Measurements from ENCODE around the gene THADA.

Gene THADA

DNA sequence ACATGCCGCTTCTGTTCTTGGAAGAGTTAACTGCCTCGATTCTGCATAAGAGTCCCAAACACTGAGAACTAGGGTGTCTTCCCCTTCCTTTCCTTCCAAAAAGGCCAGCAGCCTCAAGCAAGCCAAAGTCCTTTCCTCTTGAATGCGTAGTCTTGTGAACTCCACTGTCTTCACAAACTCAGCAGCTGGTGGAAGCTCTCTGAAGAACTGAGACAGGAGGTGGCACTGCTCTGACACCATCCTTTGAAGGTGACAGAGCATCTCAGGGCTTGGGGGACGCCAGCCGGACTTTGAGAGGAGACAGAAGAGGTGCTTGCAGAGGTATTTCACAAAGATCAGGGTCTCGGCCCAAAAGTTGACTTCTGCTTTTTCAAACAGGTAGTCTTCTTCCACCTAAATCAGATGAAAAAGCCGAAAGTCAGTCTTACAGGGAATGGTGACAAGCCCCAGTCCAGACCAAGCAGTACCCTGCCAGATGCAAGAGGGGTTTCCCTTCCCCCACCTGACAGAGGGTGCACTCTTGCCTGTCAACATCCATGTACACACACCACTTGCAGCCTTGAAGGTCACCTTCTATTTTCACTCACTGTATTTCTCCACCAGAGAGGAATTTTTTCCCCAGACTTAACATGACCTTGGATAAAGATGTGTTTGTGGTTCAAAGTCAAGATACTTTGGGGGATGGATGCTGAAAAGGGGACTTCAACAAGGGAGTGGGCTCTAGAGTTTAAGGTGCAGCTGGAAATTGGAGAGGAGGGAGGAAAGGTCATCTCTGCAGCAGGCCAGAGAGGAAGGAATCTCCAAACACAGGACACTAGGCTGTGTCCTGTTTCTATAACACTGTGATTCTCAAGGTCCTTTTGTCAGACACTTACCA lies 364.6 kb downstream of the THADA start:
- DNase-seq: no peak

DNA sequence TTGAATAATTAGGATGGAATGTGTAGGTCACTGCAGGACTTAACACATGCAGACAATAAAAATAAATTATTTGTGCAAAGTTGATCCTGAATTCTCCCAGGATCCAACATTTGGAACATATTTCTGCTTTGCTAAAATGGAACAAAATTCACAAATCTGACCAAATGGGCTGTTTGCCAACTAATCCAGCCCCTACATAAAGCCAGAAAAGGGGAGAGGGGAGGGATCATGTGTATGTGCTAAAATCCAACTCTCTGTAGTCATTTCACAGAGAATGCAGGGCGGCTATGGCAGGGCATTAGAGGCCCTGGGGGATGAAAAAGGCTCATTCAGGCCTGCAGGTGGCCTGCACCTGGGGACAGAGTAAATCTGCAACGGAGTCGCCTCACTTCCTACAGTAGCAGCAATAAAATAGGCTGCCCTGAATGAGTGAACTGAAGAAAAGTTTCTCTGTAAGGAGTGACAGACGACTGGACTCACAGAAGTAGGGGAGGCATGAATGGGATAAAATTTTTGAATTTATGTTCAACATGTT lies 365.4 kb downstream of the THADA start:
- no peak for DNase-seq

GRCh38 chr2:43228756-43229659 lies 366.8 kb downstream of the THADA start:
- DNase-seq: no peak

DNA sequence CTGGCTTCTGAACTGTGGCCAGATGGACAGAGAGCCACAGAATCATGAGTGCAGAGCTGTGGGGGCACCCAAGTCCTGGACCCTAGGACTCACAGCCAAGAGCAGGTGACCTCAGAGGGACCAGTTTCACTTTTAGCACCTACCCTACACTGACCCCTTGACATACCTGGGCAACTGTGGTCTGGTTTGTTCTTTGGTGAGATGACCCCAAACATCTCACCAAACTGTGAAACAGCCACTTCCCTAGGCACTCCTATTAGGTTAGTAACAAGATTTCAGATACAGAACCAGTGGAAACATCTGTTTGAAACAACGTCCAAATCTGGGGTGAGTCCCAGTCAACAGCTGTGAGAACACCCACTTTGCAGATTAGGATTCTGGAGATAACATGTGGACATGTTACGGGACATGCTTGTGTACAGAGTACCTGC lies 367.5 kb downstream of the THADA start:
- DNase-seq: no peak

GRCh38 chr2:43227830-43228281 lies 368.0 kb downstream of the THADA start:
- DNase-seq: no peak

GRCh38 chr2:43226955-43227829 lies 368.6 kb downstream of the THADA start:
- no peak for DNase-seq

DNA sequence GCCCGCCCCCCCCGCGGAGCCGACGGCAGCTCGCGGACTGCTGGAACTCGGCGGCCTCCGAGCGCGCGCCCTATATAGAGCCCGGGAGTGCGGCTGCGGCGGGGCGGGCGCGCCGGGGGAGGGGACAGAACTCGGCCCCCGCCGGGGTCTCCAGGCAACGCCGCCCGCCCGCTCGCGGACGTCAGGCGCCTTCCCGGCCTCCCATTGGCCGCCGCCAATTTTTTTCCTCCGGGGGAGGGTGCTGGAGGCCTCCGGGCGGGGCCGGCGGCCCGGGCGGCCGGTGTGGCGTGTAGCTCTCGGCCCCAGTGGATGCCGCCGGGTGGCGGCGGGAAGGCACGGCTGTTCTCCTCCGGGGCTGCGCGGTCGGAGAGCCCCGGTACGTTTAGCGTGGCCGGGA lies 369.3 kb downstream of the THADA start, which contains the start of gene ZFP36L2:
Gene ZFP36L2 (minus strand): TSS at position 49 of the 397 bp plus-strand sequence. CDS start 291 bp downstream, outside the sequence.
- DNase-seq: peak; percentile 57

DNA sequence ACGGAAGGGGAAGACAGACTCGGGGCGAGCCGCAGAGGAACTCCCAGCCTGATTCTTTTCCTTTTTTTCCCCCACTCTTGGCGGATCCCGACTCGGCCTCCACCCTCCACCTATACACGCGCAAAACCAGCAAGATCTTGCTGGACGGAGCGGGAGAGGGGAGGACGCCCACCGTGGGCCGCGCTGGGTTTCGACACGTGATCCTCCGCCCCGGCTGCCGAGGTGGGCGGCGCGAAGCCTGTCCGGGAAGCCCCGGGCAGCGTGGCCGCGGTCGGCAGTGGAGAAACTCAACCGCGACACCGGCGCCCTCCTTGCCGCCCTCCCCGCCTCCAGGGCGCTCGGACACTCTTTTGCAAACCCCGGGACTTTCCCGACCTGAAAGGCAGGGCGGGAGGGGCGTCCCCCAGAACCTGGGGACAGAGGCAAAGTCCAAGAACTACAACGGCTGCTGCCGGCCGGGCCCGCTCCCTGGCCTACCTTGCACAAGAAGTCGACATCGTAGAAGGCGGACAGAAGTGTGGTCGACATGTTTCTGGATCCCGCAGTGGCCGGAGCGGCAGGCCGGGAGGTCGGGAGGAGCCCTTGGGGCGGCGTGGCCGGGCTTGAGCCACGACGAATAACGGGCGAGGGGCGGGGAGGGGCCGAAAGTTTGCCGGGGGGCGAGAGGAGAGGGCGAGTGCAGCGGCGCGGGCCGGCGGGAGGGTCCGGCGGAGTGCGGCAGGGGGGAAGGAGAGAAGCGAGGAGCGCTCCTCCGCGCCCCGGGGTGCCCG lies 369.9 kb downstream of the THADA start:
- no peak for DNase-seq

- no peak for DNase-seq
Measured at GRCh38 chr2:43225093-43225787, 370.6 kb downstream of the THADA start.

- DNase-seq: no peak
Measured at GRCh38 chr2:43224571-43225092, 371.2 kb downstream of the THADA start.

DNA sequence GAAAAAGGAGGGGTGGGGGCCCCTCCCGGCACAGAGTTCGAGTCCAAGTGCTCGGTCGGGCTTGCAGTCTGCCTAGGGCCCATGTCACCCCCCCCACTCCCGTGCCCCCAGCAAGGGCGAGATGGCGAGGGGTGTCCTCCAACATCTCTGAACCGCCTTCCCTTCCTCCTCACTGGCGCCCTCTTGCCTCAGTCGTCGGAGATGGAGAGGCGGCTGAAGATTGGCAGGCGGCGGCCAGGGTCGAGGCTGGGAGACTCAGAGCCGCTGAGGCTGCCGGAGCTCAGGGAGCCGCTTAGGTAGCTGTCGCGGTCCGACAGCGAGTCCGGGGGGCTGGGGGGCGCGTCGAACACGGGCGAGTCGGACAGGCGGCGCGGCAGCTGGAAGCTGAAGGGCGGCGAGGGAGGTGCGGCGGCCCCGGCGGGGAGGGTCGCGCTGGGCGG lies 371.7 kb downstream of the THADA start:
- no peak for DNase-seq

DNA sequence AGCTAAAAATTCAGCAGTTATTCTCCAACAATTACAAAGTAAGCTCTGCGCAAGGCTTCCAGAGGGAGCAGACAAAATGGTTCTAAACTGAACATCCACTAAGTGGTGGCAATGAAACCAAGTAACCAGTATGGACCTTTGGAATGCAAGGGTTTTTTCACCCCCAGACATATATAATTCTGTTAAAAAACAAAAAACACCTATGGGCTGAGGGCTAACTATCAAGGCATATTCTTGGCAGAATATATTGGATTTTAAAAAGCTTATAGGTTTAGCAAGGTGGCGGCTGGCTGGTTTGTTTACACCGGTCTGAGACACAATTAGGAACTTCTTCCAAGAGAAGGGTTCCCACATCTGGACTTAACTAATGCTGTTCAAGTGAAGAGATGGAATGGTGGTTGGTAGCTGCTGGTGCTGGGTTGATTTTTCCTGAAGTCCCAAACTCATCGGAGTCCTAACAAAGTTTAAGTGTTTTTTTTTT lies 372.3 kb downstream of the THADA start:
- DNase-seq: no peak

DNA sequence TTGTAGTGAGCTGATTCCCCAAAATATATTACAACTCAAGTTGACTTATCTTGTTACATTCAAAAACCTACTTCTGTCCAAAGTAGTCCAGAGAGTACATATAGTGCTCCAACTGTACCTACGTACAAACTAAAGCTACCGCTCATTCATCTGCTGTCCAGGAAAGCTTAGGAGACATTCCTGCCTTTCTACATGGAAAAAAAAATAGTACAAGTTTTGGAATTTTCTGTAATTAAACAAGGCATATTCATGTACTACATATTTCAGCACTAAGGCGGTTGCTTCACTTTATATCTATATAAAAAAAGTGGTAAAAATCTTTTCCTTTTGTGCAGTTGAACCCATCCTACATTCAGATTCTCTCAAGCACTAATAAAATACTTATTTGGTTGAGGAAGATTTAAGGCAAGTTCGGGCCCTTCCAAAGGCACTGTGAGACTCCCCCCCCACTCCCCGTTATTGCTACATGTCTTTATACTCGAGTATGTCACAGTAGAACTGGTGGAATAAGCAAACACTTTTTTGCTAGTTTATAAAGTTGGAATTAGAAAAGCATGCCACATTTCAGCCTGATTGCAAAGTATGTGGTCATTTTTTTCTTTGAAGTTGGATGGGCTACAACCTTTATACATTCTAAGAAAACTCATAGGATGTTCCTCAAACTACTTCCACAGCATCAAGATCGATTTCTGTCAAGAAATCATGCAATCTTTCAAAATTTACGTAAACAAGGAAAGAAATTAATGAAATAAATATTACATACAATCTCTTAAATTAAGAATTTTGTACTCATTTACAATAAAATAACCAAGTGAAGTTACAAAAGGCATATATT lies 373.1 kb downstream of the THADA start:
- no peak for DNase-seq

- no peak for DNase-seq
Measured at GRCh38 chr2:43221763-43222474, 373.9 kb downstream of the THADA start.

GRCh38 chr2:43221124-43221762 lies 374.6 kb downstream of the THADA start:
- DNase-seq: no peak

- DNase-seq: no peak
Measured at GRCh38 chr2:43220760-43221123, 375.1 kb downstream of the THADA start.

- DNase-seq: no peak
Measured at GRCh38 chr2:43220229-43220751, 375.5 kb downstream of the THADA start.

All from NCI-H1436 treated with DMSO at 0.1 percent for 48 hours (cell line).